K562 (cell line): ENCODE measurements around the gene SIRT7. TPM values are rescaled to one million over a fixed set of nuclear protein-coding genes. Genes with fewer than 3 reads are reported as not detected.

Experiments
- ATAC-seq: fragments of 200-7000 bp; cut with Tn5 transposase; 3 replicates; pipeline ENCODE4 v1.9.1; 2020; ENCODE audit warnings: moderate library complexity
- BruUV-seq: library from RNA; stranded (reverse); fragments of 400-500 nt; replicated peaks from 2 replicates; lab custom pipeline; 2021; lab: Mats Ljungman, UMichigan
- CTCF ChIA-PET: fragments of 300-600 bp; formaldehyde crosslinking; extraction: SDS; loops from one replicate; lab custom pipeline; 2021; ENCODE audit warnings: low intra/inter-chr PET ratio; lab: Yijun Ruan, JAX
- POLR2A ChIA-PET: fragments of 300-600, 350-650 bp; sonication (Branson Sonifier 250); formaldehyde crosslinking; extraction: SDS; loops from one replicate; lab custom pipeline; 2021; ENCODE audit warnings: antibody characterized with exemption, inconsistent platforms; lab: Yijun Ruan, JAX
- DNase-seq, 4 experiments: peaks; one replicate each; pipeline versions ENCODE4 v3.0.0 to v3.0.0-alpha.2; 2011 to 2018; ENCODE audit warnings: low spot score in 3 of 4, mixed read lengths in 3 of 4; ENCODE audit errors: extremely low read depth in 1 of 4
- FAIRE-seq: peaks from 2 replicates; lab custom pipeline; 2011; peaks lifted over from hg19 to GRCh38; lab: Jason Lieb, UNC
- H2AFZ ChIP-seq: 2 replicates; pipeline ENCODE4 v1.6.0; 2011; ENCODE audit warnings: low read depth, low read length, control low read depth, inconsistent platforms
- H3K27ac ChIP-seq: fragments of 200-600 bp; 3 replicates; pipeline ENCODE4 v1.8.0; 2011; ENCODE audit warnings: low read depth, mild to moderate bottlenecking, control low read depth, inconsistent platforms, low read length, moderate library complexity, mixed read lengths; ENCODE audit errors: extremely low read depth
- H3K27me3 ChIP-seq, 2 experiments: fragments of 300-600 bp in 1 of 2; 2 replicates in 1 of 2; 3 replicates in 1 of 2; pipeline versions ENCODE4 v1.6.0 to v1.8.0; 2011; ENCODE audit warnings: inconsistent platforms in 2 of 2, low read length in 2 of 2, mild to moderate bottlenecking in 1 of 2, mixed read lengths in 1 of 2, moderate library complexity in 1 of 2; ENCODE audit not compliant: control insufficient read depth in 2 of 2, insufficient read depth in 2 of 2
- H3K36me3 ChIP-seq: fragments of 300-600 bp; 3 replicates; pipeline ENCODE4 v1.8.0; 2011; ENCODE audit warnings: mild to moderate bottlenecking, low read length, inconsistent platforms; ENCODE audit not compliant: control insufficient read depth, insufficient read depth
- H3K4me1 ChIP-seq, 2 experiments: fragments of 200-600 bp in 1 of 2; replicated peaks in 1 of 2; 2 replicates in 1 of 2; 3 replicates in 1 of 2; pipeline versions ENCODE4 v1.5.1 to v1.8.0; 2011; ENCODE audit warnings: inconsistent platforms in 2 of 2, low read length in 2 of 2, mild to moderate bottlenecking in 1 of 2, mixed read lengths in 1 of 2, moderate library complexity in 1 of 2; ENCODE audit not compliant: control insufficient read depth in 2 of 2, insufficient read depth in 2 of 2
- H3K4me2 ChIP-seq: 2 replicates; pipeline ENCODE4 v1.6.1; 2011; ENCODE audit warnings: low read length, control low read depth, inconsistent platforms, mixed read lengths; ENCODE audit not compliant: insufficient read depth
- H3K4me3 ChIP-seq: fragments of 200-600 bp; sonication (generic), shearing (Covaris generic); 2 replicates; pipeline ENCODE4 v1.5.1; 2016; ENCODE audit warnings: control low read depth, inconsistent platforms
- H3K79me2 ChIP-seq: fragments of 200-600 bp; 3 replicates; pipeline ENCODE4 v1.8.0; 2011; ENCODE audit warnings: low read length, inconsistent platforms; ENCODE audit not compliant: control insufficient read depth, insufficient read depth
- H3K9ac ChIP-seq, 2 experiments: 2 replicates each; pipeline versions ENCODE4 v1.6.0 to v1.6.1; 2011; ENCODE audit warnings: low read depth in 2 of 2, low read length in 2 of 2, control low read depth in 1 of 2, inconsistent platforms in 1 of 2, mild to moderate bottlenecking in 1 of 2, mixed read lengths in 1 of 2; ENCODE audit not compliant: insufficient read depth in 1 of 2
- H3K9me1 ChIP-seq: one replicate; pipeline ENCODE4 v1.6.0; 2011; ENCODE audit warnings: inconsistent platforms, mild to moderate bottlenecking, low read length, moderate library complexity; ENCODE audit not compliant: control insufficient read depth, insufficient read depth
- H3K9me3 ChIP-seq: replicated peaks from 2 replicates; pipeline ENCODE4 v1.5.1; 2011; ENCODE audit warnings: low read depth, low read length, inconsistent platforms; ENCODE audit not compliant: control insufficient read depth, insufficient read depth
- H4K20me1 ChIP-seq: replicated peaks from 2 replicates; pipeline ENCODE4 v1.6.1; 2011; ENCODE audit warnings: low read length, inconsistent platforms, mixed read lengths; ENCODE audit not compliant: control insufficient read depth, insufficient read depth
- CHD4 ChIP-seq: fragments of 200-600 bp; sonication (generic); IDR thresholded peaks from 3 replicates; pipeline ENCODE4 v1.6.1; 2012; ENCODE audit warnings: low read depth, mild to moderate bottlenecking, mixed read lengths, low read length, inconsistent platforms; ENCODE audit not compliant: insufficient read depth, insufficient replicate concordance, poor library complexity, severe bottlenecking
- DACH1 ChIP-seq: fragments of 450-650 bp; IDR thresholded peaks from 2 replicates; pipeline ENCODE4 v1.6.1; 2018; ENCODE audit not compliant: partially characterized antibody
- ESRRB ChIP-seq: fragments of 250-450 bp; sonication (Bioruptor Pico); IDR thresholded peaks from 2 replicates; pipeline ENCODE4 v1.5.0; 2020; ENCODE audit warnings: mild to moderate bottlenecking, moderate library complexity, borderline replicate concordance
- HEY1 ChIP-seq: fragments of 250-450 bp; sonication (Bioruptor Pico); IDR thresholded peaks from 2 replicates; pipeline ENCODE4 v1.5.0; 2020; ENCODE audit warnings: mild to moderate bottlenecking, moderate library complexity, borderline replicate concordance
- HMGN3 ChIP-seq: IDR thresholded peaks from 2 replicates; pipeline ENCODE4 v1.6.1; 2011; ENCODE audit warnings: borderline replicate concordance, low read depth, mild to moderate bottlenecking, mixed read lengths, low read length; ENCODE audit not compliant: insufficient read length; ENCODE audit errors: extremely low read depth
- KAT2B ChIP-seq: IDR thresholded peaks from one replicate; pipeline ENCODE4 v1.6.1; 2012; ENCODE audit warnings: low read depth, mild to moderate bottlenecking, control low read depth, inconsistent platforms, low read length, moderate library complexity
- MED1 ChIP-seq: sonication (generic); formaldehyde crosslinking; IDR thresholded peaks from 2 replicates; pipeline ENCODE4 v1.8.1; 2023; ENCODE audit warnings: missing genetic modification reagents, borderline replicate concordance
- PHB2 ChIP-seq: fragments of 450-650 bp; IDR thresholded peaks from 2 replicates; pipeline ENCODE4 v1.6.1; 2017; ENCODE audit warnings: low read depth
- PTRF ChIP-seq: fragments of 450-650 bp; IDR thresholded peaks from 2 replicates; pipeline ENCODE4 v1.6.1; 2016; ENCODE audit warnings: mild to moderate bottlenecking, missing genetic modification characterization, missing compliant biosample characterization
- ZFP30 ChIP-seq: fragments of 250-450 bp; sonication (Bioruptor Pico); IDR thresholded peaks from 2 replicates; pipeline ENCODE4 v1.8.0; 2022; ENCODE audit warnings: moderate library complexity, mild to moderate bottlenecking, inconsistent platforms, borderline replicate concordance
- ZNF592 ChIP-seq: fragments of 450-650 bp; IDR thresholded peaks from 2 replicates; pipeline ENCODE4 v1.6.1; 2017; ENCODE audit warnings: antibody characterized with exemption, mild to moderate bottlenecking
- WGBS: fragments of 100-300 bp; shearing (Covaris generic); methylation state at CpG from one replicate; pipeline ENCODE4 v1.1.6; 2016; ENCODE audit warnings: low coverage, mixed read lengths; ENCODE audit not compliant: insufficient coverage; ENCODE audit errors: missing lambda C conversion rate; 5-methylcytosine and 5-hydroxymethylcytosine counted together
- in situ Hi-C: fragments of 300-500 bp; cut with MboI; formaldehyde crosslinking; loops from 4 replicates; pipeline ENCODE4 v1.15.0; 2018; ENCODE audit warnings: inconsistent platforms, mixed read lengths
- intact Hi-C: fragments of 100-400 bp; cut with micrococcal nuclease; formaldehyde crosslinking; loops from 2 replicates; pipeline ENCODE4 v1.14.2; 2022
- polyA plus RNA-seq, 8 experiments: library from polyadenylated mRNA; depleted of rRNA in 4 of 8; stranded (reverse) in 5 of 8; unstranded in 3 of 8; fragments of >200 nt; fragmentation: Nextera tagmentation in 2 of 8; fragmentation: Illumina TruSeq in 1 of 8; extraction: Ambion mirVana in 2 of 8; extraction: Trizol in 1 of 8; gene quantifications; 2 replicates each; pipeline versions ENCODE4 v1.2.1 to v1.2.3, GENCODE V29; 2011 to 2014; ENCODE audit warnings: inconsistent platforms in 1 of 8, missing spikeins in 1 of 8
- total RNA-seq, 7 experiments: library from RNA; depleted of rRNA in 6 of 7; stranded (reverse); fragments of >200 nt in 6 of 7; fragmentation: Illumina TruSeq in 2 of 7; extraction: Trizol in 2 of 7; gene quantifications; 2 replicates each; pipeline versions ENCODE4 v1.2.1 to v1.2.3, GENCODE V29; 2011 to 2021; ENCODE audit warnings: low replicate concordance in 1 of 7
- TF ChIP-seq, protein P1 (sequence below): IDR thresholded peaks from 2 replicates; pipeline ENCODE4 v1.6.1; 2016; ENCODE audit warnings: missing genetic modification characterization, missing compliant biosample characterization
- TF ChIP-seq, protein P2 (sequence below): sonication (generic); formaldehyde crosslinking; IDR thresholded peaks from 2 replicates; pipeline ENCODE4 v1.8.1; 2023; ENCODE audit warnings: mild to moderate bottlenecking, missing genetic modification reagents

SIRT7 gene
- total and polyA plus RNA-seq, 9 of the 15 experiments (the other 6 are each of a cell fraction or from before 2014, with no cell fraction given): 1.6 to 54.8 (median 20.3) TPM

DNA sequence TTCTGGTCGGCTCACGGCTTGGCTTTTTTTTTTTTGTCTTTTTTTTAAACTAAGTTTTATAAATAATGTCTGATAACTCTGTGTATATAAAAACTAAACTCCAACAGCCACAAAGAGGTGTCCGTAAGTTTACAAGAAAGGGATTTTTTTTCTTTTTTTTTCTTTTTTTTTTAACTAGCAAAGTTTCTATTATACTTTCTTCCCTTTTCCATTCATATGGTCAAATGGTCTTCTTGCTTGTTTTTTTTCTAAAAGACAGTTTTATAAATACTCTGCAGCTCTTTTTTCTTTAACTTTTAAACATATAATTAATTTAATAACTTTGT is 3.5 kb upstream of the SIRT7 start:
- no peak for ATAC-seq
- Histone ChIP-seq H3K27me3 (no peaks in the 10 kb centered on the region), H2AFZ (no peak overlapping the region), H3K4me2 (peak overlapping the region; percentile 89), H3K9ac (peak overlapping the region; percentile 16 to 82), H3K79me2 (peaks cover 97% of the 10 kb centered on the region), H3K4me3 (no peak overlapping the region), H3K27ac (peak overlapping the region; percentile 98; the same call in 2 of the 3 replicates), H3K36me3 (peaks cover 46% of the 10 kb centered on the region), H3K9me3 (no peaks in the 10 kb centered on the region), H4K20me1 (peaks cover 24% of the 10 kb centered on the region; the same call in 1 of the 2 replicates), H3K4me1 (peaks cover 52 to 95% of the 10 kb centered on the region in 2 experiments), H3K9me1 (peaks cover 6% of the 10 kb centered on the region)
- WGBS: 69% methylated on average over 3 of the region's 3 CpGs
- DNase-seq: no peak
- in situ Hi-C loops: no loop called here
- FAIRE-seq: peak; percentile 77
- intact Hi-C loops: no loop called here
- CTCF ChIA-PET: interaction anchor here (0.7 kb wide), 1 partner anchor 863 kb away, joined by 4 read pairs; no protein-coding TSS in a partner anchor
- POLR2A ChIA-PET: interaction anchor here (1.0 to 1.6 kb wide), 2 partner anchors 10 to 23 kb away, joined by 3 to 12 read pairs; partner anchors contain the start of gene PCYT2
- no TSS peak for BruUV-seq
- TF ChIP-seq DACH1 (no peak), PHB2 (no peak), ESRRB (CRISPR knock-in tag) (no peak), CHD4 (no peak), MED1 (CRISPR knock-in tag) (no peak), ZNF592 (no peak), KAT2B (no peak), HMGN3 (no peak), HEY1 (CRISPR knock-in tag) (no peak), PTRF (tag) (no peak), ZFP30 (CRISPR knock-in tag) (no peak)
- TF ChIP-seq, protein P1, sequence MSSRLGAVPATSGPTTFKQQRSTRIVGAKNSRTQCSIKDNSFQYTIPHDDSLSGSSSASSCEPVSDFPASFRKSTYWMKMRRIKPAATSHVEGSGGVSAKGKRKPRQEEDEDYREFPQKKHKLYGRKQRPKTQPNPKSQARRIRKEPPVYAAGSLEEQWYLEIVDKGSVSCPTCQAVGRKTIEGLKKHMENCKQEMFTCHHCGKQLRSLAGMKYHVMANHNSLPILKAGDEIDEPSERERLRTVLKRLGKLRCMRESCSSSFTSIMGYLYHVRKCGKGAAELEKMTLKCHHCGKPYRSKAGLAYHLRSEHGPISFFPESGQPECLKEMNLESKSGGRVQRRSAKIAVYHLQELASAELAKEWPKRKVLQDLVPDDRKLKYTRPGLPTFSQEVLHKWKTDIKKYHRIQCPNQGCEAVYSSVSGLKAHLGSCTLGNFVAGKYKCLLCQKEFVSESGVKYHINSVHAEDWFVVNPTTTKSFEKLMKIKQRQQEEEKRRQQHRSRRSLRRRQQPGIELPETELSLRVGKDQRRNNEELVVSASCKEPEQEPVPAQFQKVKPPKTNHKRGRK: peak; percentile 54; the same call in 1 of the 2 replicates
- TF ChIP-seq, protein P2, sequence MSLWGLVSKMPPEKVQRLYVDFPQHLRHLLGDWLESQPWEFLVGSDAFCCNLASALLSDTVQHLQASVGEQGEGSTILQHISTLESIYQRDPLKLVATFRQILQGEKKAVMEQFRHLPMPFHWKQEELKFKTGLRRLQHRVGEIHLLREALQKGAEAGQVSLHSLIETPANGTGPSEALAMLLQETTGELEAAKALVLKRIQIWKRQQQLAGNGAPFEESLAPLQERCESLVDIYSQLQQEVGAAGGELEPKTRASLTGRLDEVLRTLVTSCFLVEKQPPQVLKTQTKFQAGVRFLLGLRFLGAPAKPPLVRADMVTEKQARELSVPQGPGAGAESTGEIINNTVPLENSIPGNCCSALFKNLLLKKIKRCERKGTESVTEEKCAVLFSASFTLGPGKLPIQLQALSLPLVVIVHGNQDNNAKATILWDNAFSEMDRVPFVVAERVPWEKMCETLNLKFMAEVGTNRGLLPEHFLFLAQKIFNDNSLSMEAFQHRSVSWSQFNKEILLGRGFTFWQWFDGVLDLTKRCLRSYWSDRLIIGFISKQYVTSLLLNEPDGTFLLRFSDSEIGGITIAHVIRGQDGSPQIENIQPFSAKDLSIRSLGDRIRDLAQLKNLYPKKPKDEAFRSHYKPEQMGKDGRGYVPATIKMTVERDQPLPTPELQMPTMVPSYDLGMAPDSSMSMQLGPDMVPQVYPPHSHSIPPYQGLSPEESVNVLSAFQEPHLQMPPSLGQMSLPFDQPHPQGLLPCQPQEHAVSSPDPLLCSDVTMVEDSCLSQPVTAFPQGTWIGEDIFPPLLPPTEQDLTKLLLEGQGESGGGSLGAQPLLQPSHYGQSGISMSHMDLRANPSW (CRISPR knock-in tag): no peak
